ENCODE measurements around the gene ADGRV1. TPM values are rescaled to one million over a fixed set of nuclear protein-coding genes. Genes with fewer than 3 reads are reported as not detected.

Gene ADGRV1
- total and polyA plus RNA-seq, 9 of the 15 experiments (the other 6 are each of a cell fraction or from before 2014, with no cell fraction given): 21.7 to 156 (median 58.2) TPM

DNA sequence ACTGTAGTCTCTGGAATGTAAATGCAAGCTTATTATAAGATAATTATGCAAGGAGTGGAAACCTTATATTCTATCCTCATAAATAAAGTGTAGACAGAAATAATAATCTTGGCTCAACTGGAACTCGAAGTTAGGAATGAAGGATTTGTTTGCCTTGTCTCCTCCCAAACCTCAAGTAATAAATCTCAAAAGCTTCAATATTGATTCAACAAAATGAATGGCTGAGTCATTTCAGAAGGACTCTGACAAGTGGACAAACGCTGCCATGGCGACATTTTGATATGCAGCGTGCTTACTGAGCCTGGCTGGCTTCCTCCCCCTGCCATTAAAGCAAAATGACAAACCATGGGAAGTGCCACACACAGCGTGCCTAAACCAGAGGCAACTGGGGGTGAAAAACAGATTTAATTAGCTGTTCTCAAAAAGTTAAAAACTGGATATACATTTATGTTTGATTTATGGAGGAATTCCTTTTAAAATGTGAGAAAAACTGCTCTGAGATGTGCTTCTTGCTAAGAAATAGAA lies 10.5 kb upstream of the ADGRV1 start (continued):
- TF ChIP-seq, protein P1, sequence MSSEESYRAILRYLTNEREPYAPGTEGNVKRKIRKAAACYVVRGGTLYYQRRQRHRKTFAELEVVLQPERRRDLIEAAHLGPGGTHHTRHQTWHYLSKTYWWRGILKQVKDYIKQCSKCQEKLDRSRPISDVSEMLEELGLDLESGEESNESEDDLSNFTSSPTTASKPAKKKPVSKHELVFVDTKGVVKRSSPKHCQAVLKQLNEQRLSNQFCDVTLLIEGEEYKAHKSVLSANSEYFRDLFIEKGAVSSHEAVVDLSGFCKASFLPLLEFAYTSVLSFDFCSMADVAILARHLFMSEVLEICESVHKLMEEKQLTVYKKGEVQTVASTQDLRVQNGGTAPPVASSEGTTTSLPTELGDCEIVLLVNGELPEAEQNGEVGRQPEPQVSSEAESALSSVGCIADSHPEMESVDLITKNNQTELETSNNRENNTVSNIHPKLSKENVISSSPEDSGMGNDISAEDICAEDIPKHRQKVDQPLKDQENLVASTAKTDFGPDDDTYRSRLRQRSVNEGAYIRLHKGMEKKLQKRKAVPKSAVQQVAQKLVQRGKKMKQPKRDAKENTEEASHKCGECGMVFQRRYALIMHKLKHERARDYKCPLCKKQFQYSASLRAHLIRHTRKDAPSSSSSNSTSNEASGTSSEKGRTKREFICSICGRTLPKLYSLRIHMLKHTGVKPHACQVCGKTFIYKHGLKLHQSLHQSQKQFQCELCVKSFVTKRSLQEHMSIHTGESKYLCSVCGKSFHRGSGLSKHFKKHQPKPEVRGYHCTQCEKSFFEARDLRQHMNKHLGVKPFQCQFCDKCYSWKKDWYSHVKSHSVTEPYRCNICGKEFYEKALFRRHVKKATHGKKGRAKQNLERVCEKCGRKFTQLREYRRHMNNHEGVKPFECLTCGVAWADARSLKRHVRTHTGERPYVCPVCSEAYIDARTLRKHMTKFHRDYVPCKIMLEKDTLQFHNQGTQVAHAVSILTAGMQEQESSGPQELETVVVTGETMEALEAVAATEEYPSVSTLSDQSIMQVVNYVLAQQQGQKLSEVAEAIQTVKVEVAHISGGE (CRISPR knock-in tag; IDR thresholded peaks at IDR 0.05): no peak
- TF ChIP-seq POLR2H (tag; IDR thresholded peaks at IDR 0.05; ENCODE audit: low read depth) (no peak), ZNF324 (CRISPR knock-in tag; IDR thresholded peaks at IDR 0.05) (no peak), FOSL1 (tag; conservative IDR thresholded peaks at IDR 0.05) (peak; percentile 70), FOXA1 (IDR thresholded peaks at IDR 0.05; ENCODE audit: borderline replicate concordance) (no peak), CCNT2 (IDR thresholded peaks at IDR 0.05; ENCODE audit: borderline replicate concordance, extremely low read depth, insufficient read length, low read depth, low read length) (no peak), GATAD2B (IDR thresholded peaks at IDR 0.05; ENCODE audit: borderline replicate concordance) (no peak), SMARCA4 (IDR thresholded peaks at IDR 0.05) (0 out of 2 replicates have a peak, but pooled peaks have one; percentile 31), YY1 (IDR thresholded peaks at IDR 0.05; ENCODE audit: borderline replicate concordance in 1 of 3, control insufficient read depth in 1 of 3, extremely low read depth in 1 of 3, insufficient read depth in 3 of 3, insufficient read length in 1 of 3, insufficient replicate concordance in 2 of 3, low read depth in 1 of 3, low read length in 2 of 3) (peak in 2 of 3 experiments; percentile 46 to 83), NEUROD1 (IDR thresholded peaks at IDR 0.05; ENCODE audit: borderline replicate concordance, low read depth, low read length, partially characterized antibody) (no peak), EP400 (IDR thresholded peaks at IDR 0.05) (no peak), ZNF551 (CRISPR knock-in tag; IDR thresholded peaks at IDR 0.05) (no peak), L3MBTL2 (IDR thresholded peaks at IDR 0.05) (peak; percentile 47), ELF2 (CRISPR knock-in tag; IDR thresholded peaks at IDR 0.05) (no peak), ZNF311 (CRISPR knock-in tag; IDR thresholded peaks at IDR 0.05) (no peak), CBX5 (IDR thresholded peaks at IDR 0.05; ENCODE audit: borderline replicate concordance, low read depth) (no peak), CBX3 (IDR thresholded peaks at IDR 0.05; ENCODE audit: borderline replicate concordance in 1 of 2, low read length in 2 of 2) (peak in 1 of 2 experiments; percentile 30; a peak in 1 of 3 replicates), MAFK (IDR thresholded peaks at IDR 0.05; ENCODE audit: low read length) (peak; percentile 69), ZNF212 (CRISPR knock-in tag; IDR thresholded peaks at IDR 0.05) (no peak)
- TF ChIP-seq, protein P2, sequence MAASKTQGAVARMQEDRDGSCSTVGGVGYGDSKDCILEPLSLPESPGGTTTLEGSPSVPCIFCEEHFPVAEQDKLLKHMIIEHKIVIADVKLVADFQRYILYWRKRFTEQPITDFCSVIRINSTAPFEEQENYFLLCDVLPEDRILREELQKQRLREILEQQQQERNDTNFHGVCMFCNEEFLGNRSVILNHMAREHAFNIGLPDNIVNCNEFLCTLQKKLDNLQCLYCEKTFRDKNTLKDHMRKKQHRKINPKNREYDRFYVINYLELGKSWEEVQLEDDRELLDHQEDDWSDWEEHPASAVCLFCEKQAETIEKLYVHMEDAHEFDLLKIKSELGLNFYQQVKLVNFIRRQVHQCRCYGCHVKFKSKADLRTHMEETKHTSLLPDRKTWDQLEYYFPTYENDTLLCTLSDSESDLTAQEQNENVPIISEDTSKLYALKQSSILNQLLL (CRISPR knock-in tag; IDR thresholded peaks at IDR 0.05; ENCODE audit: borderline replicate concordance): no peak
- TF ChIP-seq, protein P3, sequence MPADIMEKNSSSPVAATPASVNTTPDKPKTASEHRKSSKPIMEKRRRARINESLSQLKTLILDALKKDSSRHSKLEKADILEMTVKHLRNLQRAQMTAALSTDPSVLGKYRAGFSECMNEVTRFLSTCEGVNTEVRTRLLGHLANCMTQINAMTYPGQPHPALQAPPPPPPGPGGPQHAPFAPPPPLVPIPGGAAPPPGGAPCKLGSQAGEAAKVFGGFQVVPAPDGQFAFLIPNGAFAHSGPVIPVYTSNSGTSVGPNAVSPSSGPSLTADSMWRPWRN (IDR thresholded peaks at IDR 0.05; ENCODE audit: low read depth): no peak
- TF ChIP-seq, protein P4, sequence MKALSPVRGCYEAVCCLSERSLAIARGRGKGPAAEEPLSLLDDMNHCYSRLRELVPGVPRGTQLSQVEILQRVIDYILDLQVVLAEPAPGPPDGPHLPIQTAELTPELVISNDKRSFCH (CRISPR knock-in tag; IDR thresholded peaks at IDR 0.05): no peak
- TF ChIP-seq, protein P4 (tag; IDR thresholded peaks at IDR 0.05): no peak

Measured in K562 (cell line).